NCI-H524 (cell line): ENCODE data around the gene TINCR.
"Not testable (repeated sequence)": the region's sequence is repeated elsewhere in the genome, so short reads cannot be mapped to it uniquely, and the experiment has no call there.

Experiments used
- DNase-seq, 2 experiments: peaks; one replicate each; lab custom pipeline; 2025; lab: John Stamatoyannopoulos, UW

The TINCR gene

DNA sequence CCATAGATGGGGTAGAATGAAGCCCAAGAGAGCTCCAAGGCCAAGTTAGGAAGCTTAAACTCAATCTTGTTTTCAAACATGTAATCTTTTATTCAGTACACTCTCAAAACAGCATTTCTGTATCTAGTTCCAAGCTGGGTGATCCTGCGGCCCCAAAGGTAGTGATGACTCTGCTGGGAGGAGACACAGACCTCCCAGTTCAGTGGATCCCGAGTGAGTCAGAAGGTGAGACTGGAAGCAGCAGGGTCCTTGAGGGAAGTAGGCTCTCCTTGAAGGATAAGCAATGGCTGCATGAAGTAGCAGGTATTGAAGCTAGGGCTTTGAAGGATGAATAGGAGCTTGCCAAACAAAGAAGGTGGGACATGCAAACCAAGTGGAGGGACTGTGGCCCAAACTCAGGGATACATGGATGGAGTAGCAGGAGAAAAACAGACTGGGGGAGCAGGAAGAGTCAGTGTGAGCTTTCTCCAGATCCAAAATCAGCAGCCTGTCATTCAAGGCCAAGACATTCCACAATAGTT, 9.6 kb downstream of the TINCR start:
- no peak for DNase-seq

- DNase-seq: no peak
Measured at GRCh38 chr19:5557691-5558090, 10.1 kb downstream of the TINCR start.

- no peak for DNase-seq
Measured at GRCh38 chr19:5554828-5555227, 12.9 kb downstream of the TINCR start.

DNA sequence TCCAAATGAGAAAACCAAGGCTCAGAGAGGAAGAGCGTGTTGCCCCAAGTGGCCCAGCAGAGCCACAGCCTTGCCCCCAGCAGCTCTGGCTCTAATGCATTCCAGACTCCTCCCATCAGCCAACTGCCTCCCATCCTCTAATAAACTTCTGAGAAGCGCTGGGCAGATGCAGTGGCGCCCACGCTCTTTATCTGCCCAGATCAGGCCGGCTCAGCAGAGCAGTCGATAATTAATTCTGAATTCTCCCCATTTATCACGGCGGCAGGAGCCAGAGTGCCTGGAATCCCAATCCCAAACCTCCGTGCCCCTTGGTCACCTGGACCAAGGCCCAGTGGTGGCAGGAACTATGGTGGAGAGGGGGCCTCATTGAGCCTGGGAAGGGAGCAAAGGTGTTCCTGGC, 13.9 kb downstream of the TINCR start:
- DNase-seq: no peak

- peak in 1 of 2 experiments; percentile 63 for DNase-seq
Measured at GRCh38 chr19:5547881-5548280, 19.9 kb downstream of the TINCR start.

- no peak for DNase-seq
Measured at GRCh38 chr19:5545984-5546383, 21.8 kb downstream of the TINCR start.

GRCh38 chr19:5545051-5545450, 22.7 kb downstream of the TINCR start:
- DNase-seq: no peak

GRCh38 chr19:5542665-5543064, 25.1 kb downstream of the TINCR start:
- no peak for DNase-seq

GRCh38 chr19:5541456-5541855, 26.3 kb downstream of the TINCR start:
- no peak for DNase-seq

GRCh38 chr19:5540208-5540607, 27.5 kb downstream of the TINCR start:
- DNase-seq: no peak

DNA sequence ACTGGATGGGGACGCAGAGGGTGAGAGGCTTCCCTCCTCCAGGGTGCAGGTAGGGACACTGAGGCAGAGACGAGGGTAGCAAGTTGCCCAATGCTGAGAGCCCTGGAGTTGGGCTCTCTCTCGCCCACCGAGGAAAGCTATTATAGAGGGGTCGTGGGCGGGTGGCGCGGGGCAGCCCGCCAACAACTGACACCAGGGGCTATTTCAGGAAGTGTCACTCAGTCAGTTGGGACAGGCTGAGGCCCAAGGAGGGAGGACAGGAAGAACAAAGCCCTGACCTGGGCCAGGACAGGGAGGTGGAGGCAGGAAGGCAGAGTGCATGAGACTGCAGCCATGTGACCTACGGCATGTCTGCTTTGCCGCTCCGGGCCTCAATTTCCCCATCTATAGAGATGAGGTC, 29.9 kb downstream of the TINCR start:
- DNase-seq: no peak

GRCh38 chr19:5536982-5537579, 30.7 kb downstream of the TINCR start:
- not testable (repeated sequence) for DNase-seq

- DNase-seq: peak; percentile 57 to 71
Measured at GRCh38 chr19:5536337-5536894, 31.3 kb downstream of the TINCR start.

- peak in 1 of 2 experiments; percentile 18 for DNase-seq
Measured at GRCh38 chr19:5534787-5535586, 32.8 kb downstream of the TINCR start.

DNA sequence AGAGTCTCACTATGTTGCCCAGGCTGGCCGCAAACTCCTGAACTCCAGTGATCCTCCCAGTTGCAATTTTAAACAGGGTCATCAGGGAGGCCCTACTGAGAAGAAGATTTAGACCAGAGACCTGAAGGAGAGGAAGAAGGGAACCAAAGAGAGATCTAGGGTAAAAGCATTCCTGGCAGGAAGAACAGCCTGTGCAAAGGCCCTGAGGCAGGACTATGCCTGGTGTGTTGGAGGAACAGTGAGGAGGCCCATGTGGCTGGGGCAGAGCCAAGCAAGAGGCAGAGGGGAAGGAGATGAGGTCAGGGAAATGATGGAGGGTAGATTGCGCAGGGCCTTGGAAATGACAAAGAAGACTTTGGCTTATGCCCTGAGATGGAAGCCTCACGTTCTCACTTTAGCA, 34.5 kb downstream of the TINCR start:
- DNase-seq: no peak

DNA sequence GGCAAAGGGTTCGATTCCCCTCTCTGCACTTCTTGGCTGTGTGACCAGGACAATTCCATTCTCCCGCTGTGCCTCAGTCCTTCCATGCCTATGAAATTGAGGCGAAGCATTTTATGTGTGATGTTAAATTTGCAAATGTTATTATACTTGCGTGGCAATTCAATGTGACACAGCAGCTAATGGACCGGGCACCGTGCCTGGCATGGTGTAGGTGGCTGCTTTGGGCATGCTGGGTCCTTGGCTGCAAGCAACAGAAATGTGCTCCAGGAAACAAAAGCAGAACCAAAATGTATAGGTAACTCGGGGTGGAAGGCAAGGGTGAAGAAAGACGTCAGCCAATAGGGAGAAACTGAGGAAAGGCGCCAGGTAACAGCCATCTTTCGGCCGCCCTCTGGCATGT, 37.1 kb downstream of the TINCR start:
- no peak for DNase-seq

GRCh38 chr19:5526691-5527090, 41.1 kb downstream of the TINCR start:
- no peak for DNase-seq

DNA sequence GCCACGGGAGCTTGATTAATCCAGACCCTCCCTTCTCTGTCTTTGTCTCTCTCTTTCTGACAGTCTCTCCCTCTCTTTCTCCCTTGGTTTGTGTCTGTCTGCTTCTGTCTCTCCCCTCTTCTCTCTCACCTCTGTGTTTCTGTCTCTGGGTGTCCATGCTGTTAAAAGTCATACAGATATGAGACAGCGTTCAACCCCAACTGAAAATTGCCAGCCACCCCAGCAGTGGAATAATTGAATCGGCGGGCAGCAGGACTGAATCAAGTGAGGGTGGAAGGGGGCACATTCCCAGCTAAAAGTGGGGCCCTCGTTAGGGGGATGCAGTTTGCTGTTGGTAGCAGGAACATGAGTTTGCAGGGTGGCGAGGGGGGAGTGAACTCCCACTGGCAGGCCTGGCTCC, 43.7 kb downstream of the TINCR start:
- DNase-seq: no peak

GRCh38 chr19:5522106-5522505, 45.6 kb downstream of the TINCR start:
- no peak for DNase-seq

GRCh38 chr19:5520501-5520900, 47.3 kb downstream of the TINCR start:
- no peak for DNase-seq

GRCh38 chr19:5519076-5519475, 48.7 kb downstream of the TINCR start:
- DNase-seq: no peak

GRCh38 chr19:5515737-5516136, 52.0 kb downstream of the TINCR start:
- DNase-seq: peak in 1 of 2 experiments; percentile 38

DNA sequence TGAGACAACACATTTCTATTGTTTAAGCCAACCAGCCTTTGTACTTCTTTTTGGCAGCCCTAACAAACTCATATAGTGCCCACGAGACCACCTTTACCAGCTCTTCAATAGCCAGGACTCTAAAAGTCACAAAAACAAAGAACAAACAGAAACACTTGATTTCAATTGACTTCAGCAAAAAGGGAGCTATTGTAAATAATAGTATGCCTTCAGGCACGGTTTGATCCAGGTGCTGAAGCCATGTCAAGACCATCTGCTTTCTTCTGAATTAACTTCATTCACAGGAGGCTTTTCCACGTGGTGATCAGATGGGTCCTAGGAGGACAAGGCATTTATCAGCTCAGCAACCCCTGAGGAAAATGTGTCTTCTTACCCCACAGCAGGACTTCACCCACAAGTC, 53.8 kb downstream of the TINCR start:
- no peak for DNase-seq
